Esophagus squamous epithelium (tissue), 4 donors: ENCODE measurements around the gene COMTD1.

ENCODE experiments used
- POLR2A ChIP-seq, 4 donors: fragments of 450-650 bp; IDR thresholded peaks; one replicate each; pipeline ENCODE4 v1.6.1; 2017; ENCODE audit warnings: antibody characterized with exemption in 4 of 4, mild to moderate bottlenecking in 4 of 4, moderate library complexity in 3 of 4
- TF ChIP-seq, protein P1 (sequence below), 6 experiments: fragments of 450-650 bp in 4 of 6; fragments of 200-600 bp in 2 of 6; sonication (generic) in 2 of 6; IDR thresholded peaks; one replicate each; pipeline ENCODE4 v1.5.1; 2016 to 2019; ENCODE audit warnings: antibody characterized with exemption in 6 of 6, mild to moderate bottlenecking in 4 of 6, moderate library complexity in 4 of 6

DNA sequence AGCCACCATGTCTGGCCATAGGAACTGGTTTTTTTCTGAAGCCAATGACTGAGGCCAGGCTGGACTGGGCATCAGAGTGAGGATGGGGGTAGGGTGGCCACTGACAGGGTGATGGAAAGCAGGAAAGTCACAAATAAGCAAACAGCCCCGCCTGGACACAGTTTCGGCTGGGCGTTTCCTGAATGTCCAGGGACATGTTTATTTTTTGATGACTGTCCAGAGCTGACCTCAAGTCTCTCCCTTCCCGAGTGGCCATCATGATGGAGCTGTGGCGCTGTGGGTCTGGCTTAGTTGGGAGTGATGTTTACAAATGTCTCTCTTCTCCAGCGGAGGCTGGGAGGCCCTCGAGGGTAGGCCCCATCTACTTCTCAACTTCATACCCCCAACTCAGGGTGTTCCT is 37.1 kb upstream of the COMTD1 start:
- TF ChIP-seq POLR2A (IDR thresholded peaks at IDR 0.05), result no peak
- TF ChIP-seq, protein P1, sequence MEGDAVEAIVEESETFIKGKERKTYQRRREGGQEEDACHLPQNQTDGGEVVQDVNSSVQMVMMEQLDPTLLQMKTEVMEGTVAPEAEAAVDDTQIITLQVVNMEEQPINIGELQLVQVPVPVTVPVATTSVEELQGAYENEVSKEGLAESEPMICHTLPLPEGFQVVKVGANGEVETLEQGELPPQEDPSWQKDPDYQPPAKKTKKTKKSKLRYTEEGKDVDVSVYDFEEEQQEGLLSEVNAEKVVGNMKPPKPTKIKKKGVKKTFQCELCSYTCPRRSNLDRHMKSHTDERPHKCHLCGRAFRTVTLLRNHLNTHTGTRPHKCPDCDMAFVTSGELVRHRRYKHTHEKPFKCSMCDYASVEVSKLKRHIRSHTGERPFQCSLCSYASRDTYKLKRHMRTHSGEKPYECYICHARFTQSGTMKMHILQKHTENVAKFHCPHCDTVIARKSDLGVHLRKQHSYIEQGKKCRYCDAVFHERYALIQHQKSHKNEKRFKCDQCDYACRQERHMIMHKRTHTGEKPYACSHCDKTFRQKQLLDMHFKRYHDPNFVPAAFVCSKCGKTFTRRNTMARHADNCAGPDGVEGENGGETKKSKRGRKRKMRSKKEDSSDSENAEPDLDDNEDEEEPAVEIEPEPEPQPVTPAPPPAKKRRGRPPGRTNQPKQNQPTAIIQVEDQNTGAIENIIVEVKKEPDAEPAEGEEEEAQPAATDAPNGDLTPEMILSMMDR (IDR thresholded peaks at IDR 0.05), result no peak
